Mesodermal cell (in vitro differentiated cells): ENCODE measurements around the gene CNPY3.
"Not testable (repeated sequence)": the region's sequence is repeated elsewhere in the genome, so short reads cannot be mapped to it uniquely, and the experiment has no call there.

Experiments
- H3K27ac ChIP-seq: 2 replicates; pipeline ENCODE4 v1.7.0; 2013; ENCODE audit warnings: mild to moderate bottlenecking, low read depth, low read length, moderate library complexity; ENCODE audit not compliant: severe bottlenecking
- H3K36me3 ChIP-seq: 2 replicates; pipeline ENCODE4 v1.7.1; 2013; ENCODE audit warnings: mild to moderate bottlenecking, low read length, moderate library complexity; ENCODE audit not compliant: control insufficient read depth, insufficient read depth
- H3K4me1 ChIP-seq: one replicate; pipeline ENCODE4 v1.7.1; 2013; ENCODE audit warnings: mild to moderate bottlenecking, low read length; ENCODE audit not compliant: insufficient read depth, control insufficient read depth, poor library complexity, severe bottlenecking
- H3K4me3 ChIP-seq: 2 replicates; pipeline ENCODE4 v1.7.0; 2013; ENCODE audit warnings: low read length, control low read depth, mild to moderate bottlenecking; ENCODE audit not compliant: insufficient read depth, poor library complexity, severe bottlenecking; ENCODE audit errors: extremely low read depth
- H3K9me3 ChIP-seq: 2 replicates; pipeline ENCODE4 v1.7.1; 2013; ENCODE audit warnings: mild to moderate bottlenecking, low read length, moderate library complexity; ENCODE audit not compliant: control insufficient read depth
- WGBS, 2 experiments: methylation state at CpG; one replicate each; pipeline ENCODE4 v1.1.5; 2013; ENCODE audit warnings: missing lambda C conversion rate in 2 of 2; ENCODE audit not compliant: insufficient coverage in 2 of 2; 5-methylcytosine and 5-hydroxymethylcytosine counted together

The CNPY3 gene

GRCh38 chr6:42937548-42938427 lies 8.5 kb downstream of the CNPY3 start:
- 94 to 98% methylated on average over 11 to 13 of the region's 13 CpGs for WGBS, 2 experiments
- H3K36me3 ChIP-seq: peaks cover 87% of the 10 kb centered on the region

DNA sequence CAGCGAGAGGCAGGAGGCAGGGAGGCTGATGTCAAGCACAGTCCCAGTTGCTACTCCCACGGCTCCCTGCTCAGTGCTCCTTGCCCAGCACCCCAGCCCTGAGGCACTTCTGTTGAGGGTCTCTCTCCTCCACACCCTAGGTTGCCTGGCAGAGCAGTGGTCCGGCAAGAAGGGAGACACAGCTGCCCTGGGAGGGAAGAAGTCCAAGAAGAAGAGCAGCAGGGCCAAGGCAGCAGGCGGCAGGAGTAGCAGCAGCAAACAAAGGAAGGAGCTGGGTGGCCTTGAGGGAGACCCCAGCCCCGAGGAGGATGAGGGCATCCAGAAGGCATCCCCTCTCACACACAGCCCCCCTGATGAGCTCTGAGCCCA lies 9.1 kb downstream of the CNPY3 start:
- WGBS, 2 experiments: 95 to 100% methylated on average over 4 of the region's 5 CpGs
- Histone ChIP-seq H3K4me1 (no peaks in the 10 kb centered on the region), H3K27ac (no peak overlapping the region), H3K9me3 (no peaks in the 10 kb centered on the region), H3K4me3 (no peak overlapping the region), H3K36me3 (peaks cover 87% of the 10 kb centered on the region)

More at GRCh38 chr6:42937548-42938427, 8.5 kb downstream of the CNPY3 start:
- H3K4me1 ChIP-seq: no peaks in the 10 kb centered on the region
- H3K9me3 ChIP-seq: no peaks in the 10 kb centered on the region
- H3K4me3 ChIP-seq: no peak overlapping the region
- H3K27ac ChIP-seq: no peak overlapping the region

GRCh38 chr6:42938987-42939809 lies 9.9 kb downstream of the CNPY3 start:
- no peaks in the 10 kb centered on the region for H3K4me1 ChIP-seq
- H3K36me3 ChIP-seq: peaks cover 89% of the 10 kb centered on the region
- H3K27ac ChIP-seq: no peak overlapping the region
- no peaks in the 10 kb centered on the region for H3K9me3 ChIP-seq
- no peak overlapping the region for H3K4me3 ChIP-seq
- WGBS, 2 experiments: 87 to 90% methylated on average over 7 of the region's 9 CpGs

- Histone ChIP-seq H3K4me1 (no peaks in the 10 kb centered on the region), H3K36me3 (peaks cover 88% of the 10 kb centered on the region), H3K27ac (no peak overlapping the region), H3K9me3 (no peaks in the 10 kb centered on the region), H3K4me3 (no peak overlapping the region)
- 92 to 94% methylated on average over 2 of the region's 4 CpGs for WGBS, 2 experiments
Observed at GRCh38 chr6:42939810-42940167, 10.5 kb downstream of the CNPY3 start.

DNA sequence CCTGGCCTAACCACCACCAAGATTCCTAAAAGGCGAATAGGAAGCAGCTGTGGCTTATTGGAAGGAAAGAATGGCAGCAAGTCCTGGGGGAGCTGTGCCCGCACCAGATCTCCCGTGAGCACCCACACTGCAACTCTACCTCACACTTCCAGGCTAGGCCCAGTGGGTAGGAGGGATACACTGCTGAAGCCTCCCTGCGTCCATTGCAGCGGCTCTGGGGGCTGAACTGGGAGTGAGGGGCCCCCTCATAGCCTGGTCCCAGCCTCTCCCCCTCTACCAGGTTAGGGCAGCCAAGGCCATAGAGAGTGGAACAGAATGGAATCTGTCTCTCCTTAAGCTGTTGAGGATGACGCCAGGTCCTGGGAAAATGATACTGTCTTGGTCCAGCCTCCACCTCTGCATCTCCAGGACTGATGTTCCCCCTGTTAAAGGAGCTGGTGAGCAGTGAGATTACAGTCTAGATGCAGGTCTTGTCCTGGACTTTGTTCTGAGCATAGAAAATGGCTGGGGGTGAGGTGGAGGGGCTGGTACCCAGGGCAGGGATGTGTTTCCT lies 11.3 kb downstream of the CNPY3 start:
- no peak overlapping the region for H3K27ac ChIP-seq
- no peaks in the 10 kb centered on the region for H3K9me3 ChIP-seq
- H3K4me1 ChIP-seq: no peaks in the 10 kb centered on the region
- H3K36me3 ChIP-seq: peaks cover 86% of the 10 kb centered on the region
- no peak overlapping the region for H3K4me3 ChIP-seq
- WGBS, 2 experiments: 87 to 100% methylated on average over 1 to 4 of the region's 6 CpGs

DNA sequence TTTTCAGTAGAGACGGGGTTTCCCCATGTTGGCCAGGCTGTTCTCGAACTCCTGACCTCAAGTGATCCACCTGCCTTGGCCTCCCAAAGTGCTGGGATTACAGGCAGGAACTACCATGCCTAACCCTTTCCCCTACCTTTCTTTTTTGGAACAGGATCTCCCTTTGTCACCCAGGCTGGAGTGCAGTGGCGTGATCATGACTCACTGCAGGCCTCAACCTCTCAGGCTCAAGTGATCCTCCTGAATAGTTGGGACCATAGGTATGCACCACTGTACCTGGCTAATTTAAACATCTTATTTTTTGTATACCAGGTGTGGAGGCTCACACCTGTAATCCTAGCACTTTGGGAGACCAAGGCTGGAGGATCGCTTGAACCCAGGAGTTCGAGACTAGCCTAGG lies 12.1 kb downstream of the CNPY3 start:
- H3K36me3 ChIP-seq: peaks cover 78% of the 10 kb centered on the region
- WGBS, 2 experiments: 93 to 100% methylated on average over 2 to 3 of the region's 5 CpGs
- H3K9me3 ChIP-seq: not testable (repeated sequence)

GRCh38 chr6:42942444-42942843 lies 13.2 kb downstream of the CNPY3 start:
- H3K9me3 ChIP-seq: no peaks in the 10 kb centered on the region
- H3K4me1 ChIP-seq: no peaks in the 10 kb centered on the region
- peaks cover 67% of the 10 kb centered on the region for H3K36me3 ChIP-seq
- no peak overlapping the region for H3K4me3 ChIP-seq
- H3K27ac ChIP-seq: no peak overlapping the region
- 97 to 100% methylated on average over 3 to 4 of the region's 7 CpGs for WGBS, 2 experiments

More for the DNA sequence above, 12.1 kb downstream of the CNPY3 start:
- not testable (repeated sequence) for H3K27ac ChIP-seq, H3K4me1 ChIP-seq, H3K4me3 ChIP-seq

GRCh38 chr6:42947950-42948349 lies 18.7 kb downstream of the CNPY3 start:
- Histone ChIP-seq H3K4me1 (no peaks in the 10 kb centered on the region), H3K4me3 (no peak overlapping the region), H3K9me3 (no peaks in the 10 kb centered on the region), H3K27ac (no peak overlapping the region), H3K36me3 (peaks cover 22% of the 10 kb centered on the region)

DNA sequence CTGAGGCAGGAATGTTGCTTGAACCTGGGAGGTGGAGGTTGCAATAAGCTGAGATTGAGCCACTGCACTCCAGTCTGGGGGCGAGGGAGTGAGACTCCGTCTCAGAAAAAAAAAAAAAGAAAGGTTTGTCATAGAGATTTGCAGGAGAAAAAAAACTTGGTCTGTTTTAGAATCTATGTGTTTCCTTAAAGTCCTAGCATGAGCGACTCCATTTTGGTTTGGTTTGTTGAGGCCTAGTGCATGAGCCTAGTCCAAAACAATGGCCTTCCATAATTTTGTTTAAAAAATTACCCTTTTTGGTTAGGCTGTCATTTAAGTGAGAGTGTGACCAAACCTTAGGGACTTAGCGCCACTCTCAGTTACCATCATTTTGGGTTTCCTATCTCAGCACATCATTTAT lies 23.1 kb downstream of the CNPY3 start:
- no peaks in the 10 kb centered on the region for H3K36me3 ChIP-seq
- no peaks in the 10 kb centered on the region for H3K9me3 ChIP-seq
- no peak overlapping the region for H3K4me3 ChIP-seq
- H3K27ac ChIP-seq: no peak overlapping the region
- H3K4me1 ChIP-seq: no peaks in the 10 kb centered on the region
- WGBS, 2 experiments: 100% methylated on average over 1 to 2 of the region's 4 CpGs

GRCh38 chr6:42954405-42954804 lies 25.1 kb downstream of the CNPY3 start:
- 92 to 96% methylated on average over 3 to 4 of the region's 4 CpGs for WGBS, 2 experiments
- H3K4me3 ChIP-seq, H3K9me3 ChIP-seq, H3K4me1 ChIP-seq, H3K27ac ChIP-seq, H3K36me3 ChIP-seq: not testable (repeated sequence)
